ENCODE results near the gene DHRS1.

The DHRS1 gene

DNA sequence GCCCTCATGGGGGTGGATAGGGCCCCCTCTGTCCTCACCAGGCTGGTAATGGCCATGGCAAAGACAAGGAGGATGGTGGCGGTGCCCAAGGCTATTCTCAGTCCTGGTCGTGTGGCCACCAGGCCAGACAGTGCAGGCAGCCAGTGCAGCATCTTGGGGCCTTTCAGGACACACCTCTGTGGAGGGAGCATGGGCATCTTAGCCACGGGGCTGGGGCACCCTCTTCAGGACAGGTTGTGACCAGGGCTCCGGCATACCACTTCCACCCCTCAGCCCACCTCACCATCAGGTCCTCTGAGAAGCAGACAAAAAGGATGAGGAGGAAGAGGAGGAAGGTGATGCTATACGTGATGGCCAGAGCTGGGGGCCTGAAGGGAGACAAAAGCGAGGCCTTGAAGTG, 24.4 kb upstream of the DHRS1 start:
- no peaks in the 10 kb centered on the region for H4K20me1 ChIP-seq (ENCODE audit: insufficient read depth, low read length, poor library complexity, severe bottlenecking)
- H3K4me3 ChIP-seq (ENCODE audit: low read length, poor library complexity, severe bottlenecking), result no peak overlapping the region
- H3K9me2 ChIP-seq (replicated peaks; ENCODE audit: low read depth, low read length), result no peaks in the 10 kb centered on the region
- TF ChIP-seq EZH2phosphoT487 (IDR thresholded peaks at IDR 0.05; ENCODE audit: borderline replicate concordance), result no peak
- TF ChIP-seq CTCF (conservative IDR thresholded peaks at IDR 0.05; ENCODE audit: low read length), result no peak
- no peak overlapping the region for H2AFZ ChIP-seq (ENCODE audit: low read length)
- no peak overlapping the region for H3K4me2 ChIP-seq (ENCODE audit: low read depth, low read length, poor library complexity, severe bottlenecking)
- no peaks in the 10 kb centered on the region for H3K9me3 ChIP-seq (ENCODE audit: insufficient read depth, low read depth, low read length)
- H3K9ac ChIP-seq (ENCODE audit: low read depth, low read length, poor library complexity, severe bottlenecking), result no peak overlapping the region
- no peaks in the 10 kb centered on the region for H3K79me2 ChIP-seq (ENCODE audit: insufficient read depth, low read length)
- H3K27me3 ChIP-seq (ENCODE audit: insufficient read depth, low read length, poor library complexity, severe bottlenecking), result no peaks in the 10 kb centered on the region
- no peaks in the 10 kb centered on the region for H3K36me3 ChIP-seq (ENCODE audit: insufficient read depth, low read length)
- peaks cover 31% of the 10 kb centered on the region for H3K4me1 ChIP-seq (ENCODE audit: insufficient read depth, low read length, poor library complexity, severe bottlenecking)
- 0 out of 2 replicates have a peak, but pooled peaks cover 3% of the 10 kb centered on the region for H3F3A ChIP-seq (ENCODE audit: low read depth)

GRCh38 chr14:24323341-24323740, 23.8 kb upstream of the DHRS1 start:
- H3F3A ChIP-seq (ENCODE audit: low read depth), result 0 out of 2 replicates have a peak, but pooled peaks cover 3% of the 10 kb centered on the region
- no peaks in the 10 kb centered on the region for H3K36me3 ChIP-seq (ENCODE audit: insufficient read depth, low read length)
- no peak overlapping the region for H3K9ac ChIP-seq (ENCODE audit: low read depth, low read length, poor library complexity, severe bottlenecking)
- H3K79me2 ChIP-seq (ENCODE audit: insufficient read depth, low read length), result no peaks in the 10 kb centered on the region
- no peaks in the 10 kb centered on the region for H3K9me2 ChIP-seq (replicated peaks; ENCODE audit: low read depth, low read length)
- H3K4me2 ChIP-seq (ENCODE audit: low read depth, low read length, poor library complexity, severe bottlenecking), result no peak overlapping the region
- no peak for TF ChIP-seq EZH2phosphoT487 (IDR thresholded peaks at IDR 0.05; ENCODE audit: borderline replicate concordance)
- no peak overlapping the region for H3K4me3 ChIP-seq (ENCODE audit: low read length, poor library complexity, severe bottlenecking)
- no peak overlapping the region for H2AFZ ChIP-seq (ENCODE audit: low read length)
- H4K20me1 ChIP-seq (ENCODE audit: insufficient read depth, low read length, poor library complexity, severe bottlenecking), result no peaks in the 10 kb centered on the region
- no peaks in the 10 kb centered on the region for H3K9me3 ChIP-seq (ENCODE audit: insufficient read depth, low read depth, low read length)
- H3K4me1 ChIP-seq (ENCODE audit: insufficient read depth, low read length, poor library complexity, severe bottlenecking), result peaks cover 26% of the 10 kb centered on the region
- no peaks in the 10 kb centered on the region for H3K27me3 ChIP-seq (ENCODE audit: insufficient read depth, low read length, poor library complexity, severe bottlenecking)

GRCh38 chr14:24322672-24323071, 23.1 kb upstream of the DHRS1 start:
- no peak overlapping the region for H3K9ac ChIP-seq (ENCODE audit: low read depth, low read length, poor library complexity, severe bottlenecking)
- no peak overlapping the region for H3K4me2 ChIP-seq (ENCODE audit: low read depth, low read length, poor library complexity, severe bottlenecking)
- H3K4me3 ChIP-seq (ENCODE audit: low read length, poor library complexity, severe bottlenecking), result no peak overlapping the region
- H3K27me3 ChIP-seq (ENCODE audit: insufficient read depth, low read length, poor library complexity, severe bottlenecking), result no peaks in the 10 kb centered on the region
- no peaks in the 10 kb centered on the region for H3K9me2 ChIP-seq (replicated peaks; ENCODE audit: low read depth, low read length)
- TF ChIP-seq EZH2phosphoT487 (IDR thresholded peaks at IDR 0.05; ENCODE audit: borderline replicate concordance) (no peak), CTCF (conservative IDR thresholded peaks at IDR 0.05; ENCODE audit: low read length) (no peak)
- H3K4me1 ChIP-seq (ENCODE audit: insufficient read depth, low read length, poor library complexity, severe bottlenecking), result peaks cover 26% of the 10 kb centered on the region
- H2AFZ ChIP-seq (ENCODE audit: low read length), result no peak overlapping the region
- H3F3A ChIP-seq (ENCODE audit: low read depth), result 0 out of 2 replicates have a peak, but pooled peaks cover 3% of the 10 kb centered on the region
- no peaks in the 10 kb centered on the region for H4K20me1 ChIP-seq (ENCODE audit: insufficient read depth, low read length, poor library complexity, severe bottlenecking)
- H3K36me3 ChIP-seq (ENCODE audit: insufficient read depth, low read length), result no peaks in the 10 kb centered on the region
- H3K79me2 ChIP-seq (ENCODE audit: insufficient read depth, low read length), result no peaks in the 10 kb centered on the region
- H3K9me3 ChIP-seq (ENCODE audit: insufficient read depth, low read depth, low read length), result no peaks in the 10 kb centered on the region

GRCh38 chr14:24321212-24321975, 21.8 kb upstream of the DHRS1 start:
- Histone ChIP-seq H3K36me3 (ENCODE audit: insufficient read depth, low read length) (no peaks in the 10 kb centered on the region), H3K9me3 (ENCODE audit: insufficient read depth, low read depth, low read length) (no peaks in the 10 kb centered on the region), H3K9ac (ENCODE audit: low read depth, low read length, poor library complexity, severe bottlenecking) (no peak overlapping the region), H2AFZ (ENCODE audit: low read length) (no peak overlapping the region), H3K79me2 (ENCODE audit: insufficient read depth, low read length) (no peaks in the 10 kb centered on the region), H3F3A (ENCODE audit: low read depth) (no peaks in the 10 kb centered on the region), H3K4me2 (ENCODE audit: low read depth, low read length, poor library complexity, severe bottlenecking) (no peak overlapping the region), H3K9me2 (replicated peaks; ENCODE audit: low read depth, low read length) (no peaks in the 10 kb centered on the region), H3K4me3 (ENCODE audit: low read length, poor library complexity, severe bottlenecking) (no peak overlapping the region), H3K27me3 (ENCODE audit: insufficient read depth, low read length, poor library complexity, severe bottlenecking) (no peaks in the 10 kb centered on the region), H3K4me1 (ENCODE audit: insufficient read depth, low read length, poor library complexity, severe bottlenecking) (peaks cover 17% of the 10 kb centered on the region), H4K20me1 (ENCODE audit: insufficient read depth, low read length, poor library complexity, severe bottlenecking) (no peaks in the 10 kb centered on the region)
- no peak for TF ChIP-seq EZH2phosphoT487 (IDR thresholded peaks at IDR 0.05; ENCODE audit: borderline replicate concordance)
- no peak for TF ChIP-seq CTCF (conservative IDR thresholded peaks at IDR 0.05; ENCODE audit: low read length)

Measured in Loucy (cell line).